Measurements from ENCODE around the gene TCF23.
"Not testable (repeated sequence)": the region's sequence is repeated elsewhere in the genome, so short reads cannot be mapped to it uniquely, and the experiment has no call there.

TCF23 gene

DNA sequence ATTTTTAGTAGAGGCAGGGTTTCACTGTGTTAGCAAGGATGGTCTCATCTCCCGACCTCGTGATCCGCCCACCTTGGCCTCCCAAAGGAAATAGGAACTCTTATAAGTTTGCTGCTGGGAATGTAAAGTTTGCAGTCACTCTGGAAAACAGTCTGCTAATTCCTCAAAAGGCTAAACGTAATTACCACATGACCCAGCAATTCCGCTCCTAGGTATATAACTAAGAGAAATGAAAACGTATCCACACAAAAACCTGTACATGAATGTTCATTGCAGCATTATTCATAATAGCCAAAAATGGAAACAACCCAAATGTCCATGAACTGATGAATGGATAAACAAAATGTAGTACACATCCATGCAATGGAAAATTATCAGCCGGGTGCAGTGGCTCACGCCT, 41.2 kb downstream of the TCF23 start:
- DNase-seq (ENCODE audit: low spot score), result no peak

DNA sequence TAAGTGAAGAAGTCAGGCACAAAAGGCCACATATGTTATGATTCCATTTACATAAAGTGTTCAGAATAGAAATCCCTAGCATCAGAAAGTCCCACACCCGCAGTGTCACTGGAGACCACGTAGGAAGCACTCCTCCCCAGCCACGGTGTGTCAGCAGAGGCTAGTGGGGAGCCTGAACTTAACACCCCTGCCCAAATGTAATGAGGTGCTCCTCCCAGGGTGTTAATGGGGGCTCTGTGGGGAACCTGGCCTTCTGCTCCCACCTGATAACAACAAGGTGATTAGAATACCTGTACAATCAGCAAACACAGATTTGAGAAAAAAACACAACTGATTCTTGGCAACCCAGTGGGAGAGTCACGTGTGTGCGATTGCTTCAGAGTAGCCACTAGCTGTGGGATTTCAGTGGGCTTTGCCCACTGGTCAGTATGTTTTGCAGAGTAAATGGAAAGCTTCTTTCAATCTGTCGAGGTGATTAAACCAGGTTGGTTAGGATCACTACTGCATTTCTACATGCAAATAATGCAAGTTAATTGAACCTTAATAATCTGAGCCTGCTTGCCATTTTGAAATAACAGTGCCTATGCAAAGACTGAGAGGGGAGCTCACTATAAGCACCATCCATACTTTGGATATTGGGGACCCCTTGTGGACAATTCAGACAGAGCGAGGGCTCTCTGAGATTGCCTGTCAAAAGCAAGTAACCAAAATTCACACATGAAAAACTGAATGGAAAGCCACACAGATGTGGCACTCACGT, 42.4 kb downstream of the TCF23 start:
- DNase-seq (ENCODE audit: low spot score), result no peak

DNA sequence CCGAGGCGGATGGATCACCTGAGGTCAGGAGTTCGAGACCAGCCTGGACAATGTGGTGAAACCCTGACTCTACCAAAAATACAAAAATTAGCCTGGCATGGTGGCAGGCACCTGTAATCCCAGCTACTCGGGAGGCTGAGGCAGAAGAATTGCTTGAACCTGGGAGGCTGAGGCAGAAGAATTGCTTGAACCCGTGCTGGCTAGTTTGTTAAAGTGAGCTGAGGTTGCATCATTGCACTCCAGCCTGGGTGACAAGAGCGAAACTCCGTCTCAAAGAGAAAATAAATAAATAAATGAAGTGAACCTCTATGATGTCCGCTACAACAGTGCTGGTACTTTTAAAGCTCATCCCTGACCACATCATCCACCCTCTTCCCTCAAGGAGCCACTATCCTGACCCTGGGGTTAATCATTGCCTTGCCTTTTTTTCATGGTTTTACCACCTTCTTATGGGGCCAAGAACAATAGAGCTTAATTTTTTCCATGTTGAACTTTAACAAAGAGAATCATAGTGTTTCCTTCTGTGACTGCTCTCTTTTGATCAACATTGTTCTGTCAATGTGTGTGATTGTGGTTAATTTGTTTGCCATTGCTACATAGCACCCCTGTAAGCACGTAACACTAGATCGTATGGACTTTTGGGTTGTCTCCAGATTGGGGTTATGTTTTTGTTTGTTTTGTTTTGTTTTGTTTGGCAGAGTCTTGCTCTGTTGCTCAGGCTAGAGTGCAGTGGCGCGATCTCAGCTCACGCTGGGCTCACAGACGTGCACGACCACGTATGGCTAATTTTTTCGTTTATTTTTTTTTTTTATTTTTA, 45.9 kb downstream of the TCF23 start:
- DNase-seq (ENCODE audit: low spot score), result no peak

DNA sequence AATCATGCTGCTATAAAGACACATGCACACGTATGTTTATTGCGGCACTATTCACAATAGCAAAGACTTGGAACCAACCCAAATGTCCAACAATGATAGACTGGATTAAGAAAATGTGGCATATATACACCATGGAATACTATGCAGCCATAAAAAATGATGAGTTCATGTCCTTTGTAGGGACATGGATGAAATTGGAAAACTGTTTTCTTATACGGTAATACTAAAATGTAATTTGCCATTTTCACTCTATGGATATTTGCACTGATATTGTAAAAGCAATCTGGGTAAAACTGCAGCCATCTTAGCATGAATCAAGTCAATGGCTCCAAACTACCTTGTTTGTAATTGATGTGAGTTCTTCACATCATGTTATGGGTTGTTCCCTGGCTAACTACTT, 47.0 kb downstream of the TCF23 start:
- not testable (repeated sequence) for DNase-seq (ENCODE audit: low spot score)

DNA sequence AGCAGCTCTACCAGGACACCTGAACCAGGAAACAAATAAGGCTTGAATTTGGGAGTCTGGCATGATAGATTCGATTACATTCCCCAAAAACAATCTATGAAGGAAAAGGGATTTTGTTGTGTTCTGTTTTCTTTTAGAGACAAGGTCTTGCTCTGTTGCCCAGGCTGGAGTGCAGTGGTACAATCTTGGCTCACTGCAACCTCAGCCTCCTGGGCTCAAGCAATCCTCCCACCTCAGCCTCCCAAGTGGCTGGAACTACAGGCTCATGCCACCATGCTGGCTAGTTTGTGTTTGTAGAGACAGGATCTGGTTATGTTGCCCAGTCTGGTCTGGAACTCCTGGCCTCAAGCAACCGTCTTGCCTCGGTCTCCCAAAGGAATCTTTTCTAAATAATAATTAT, 49.3 kb downstream of the TCF23 start:
- DNase-seq (ENCODE audit: low spot score), result not testable (repeated sequence)

DNA sequence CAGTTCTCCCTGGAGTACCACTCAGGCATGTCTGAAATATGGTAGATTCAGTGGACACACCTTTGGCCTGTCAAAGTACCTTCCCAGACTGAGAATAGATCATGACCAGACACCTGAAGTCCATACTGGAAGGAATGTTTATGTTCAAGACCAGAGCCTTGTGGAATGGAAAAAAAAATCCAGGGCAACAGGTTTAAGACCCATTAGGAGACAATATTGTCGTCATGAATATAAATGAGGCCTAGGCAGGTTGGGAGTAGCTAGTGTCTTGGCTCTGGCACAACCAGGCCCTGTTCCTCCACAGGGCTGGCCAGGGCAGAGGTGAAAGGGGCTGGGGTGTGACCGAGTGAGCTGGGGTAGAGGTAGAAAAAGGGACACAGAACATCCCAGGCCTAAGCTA, 49.8 kb downstream of the TCF23 start:
- no peak for DNase-seq (ENCODE audit: low spot score)

DNA sequence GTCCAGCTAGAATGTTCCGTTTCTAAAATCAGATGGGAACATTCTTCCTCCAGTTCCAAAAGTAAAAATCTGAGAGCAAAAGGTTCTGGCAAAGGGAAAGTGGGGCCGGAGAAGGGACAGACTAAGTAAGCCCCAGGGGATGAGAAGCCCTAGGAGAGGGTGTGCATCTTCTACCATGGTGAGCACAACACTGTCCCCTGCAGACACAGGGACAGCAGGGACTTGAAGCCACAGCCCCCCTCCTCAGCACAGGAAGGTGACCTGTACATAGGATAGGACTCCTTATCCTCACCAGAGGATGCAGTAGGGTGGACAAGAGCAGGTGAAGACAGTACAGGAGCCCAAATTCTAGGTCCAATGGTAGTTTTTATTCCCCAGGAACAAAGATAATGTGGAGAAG, 50.4 kb downstream of the TCF23 start:
- no peak for DNase-seq (ENCODE audit: low spot score)

DNA sequence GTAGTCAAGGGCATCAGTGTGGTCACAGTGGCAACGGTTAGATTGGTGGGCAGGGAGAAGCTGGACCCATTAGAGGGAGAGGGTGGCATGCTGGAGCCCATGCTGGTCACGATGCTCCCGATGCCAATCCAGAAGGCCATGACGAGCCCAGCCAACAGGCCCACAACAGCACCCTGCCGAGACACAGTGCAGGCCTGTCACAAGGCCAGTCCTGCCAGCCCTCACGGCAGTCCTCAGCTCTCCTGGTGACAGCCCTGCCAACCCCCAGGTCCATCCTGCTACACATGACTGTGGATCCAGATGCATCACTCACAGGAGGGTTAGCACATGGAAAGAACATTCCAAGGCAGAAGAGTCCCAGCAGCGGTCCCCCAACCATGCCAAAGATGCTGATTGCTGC, 52.9 kb downstream of the TCF23 start:
- no peak for DNase-seq (ENCODE audit: low spot score)

DNA sequence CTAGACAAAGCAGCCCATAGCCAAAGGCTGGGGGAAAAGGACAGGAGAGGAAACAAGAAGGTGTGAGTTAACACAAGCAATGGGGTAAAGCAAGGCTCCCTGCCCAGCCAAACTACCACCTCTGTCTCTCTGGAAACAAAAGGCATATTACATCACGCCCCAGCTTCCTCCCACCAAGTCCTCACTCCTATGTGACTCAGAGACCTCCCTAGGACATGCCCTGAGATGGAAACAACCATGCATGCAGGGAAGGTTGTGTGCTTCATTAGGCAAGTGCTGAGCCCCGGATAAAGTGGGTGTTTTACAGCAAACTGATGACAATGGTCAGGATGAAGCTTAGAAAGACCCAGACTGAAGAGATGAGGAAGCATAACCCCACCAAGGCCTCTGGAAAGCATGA, 54.0 kb downstream of the TCF23 start:
- no peak for DNase-seq (ENCODE audit: low spot score)

DNA sequence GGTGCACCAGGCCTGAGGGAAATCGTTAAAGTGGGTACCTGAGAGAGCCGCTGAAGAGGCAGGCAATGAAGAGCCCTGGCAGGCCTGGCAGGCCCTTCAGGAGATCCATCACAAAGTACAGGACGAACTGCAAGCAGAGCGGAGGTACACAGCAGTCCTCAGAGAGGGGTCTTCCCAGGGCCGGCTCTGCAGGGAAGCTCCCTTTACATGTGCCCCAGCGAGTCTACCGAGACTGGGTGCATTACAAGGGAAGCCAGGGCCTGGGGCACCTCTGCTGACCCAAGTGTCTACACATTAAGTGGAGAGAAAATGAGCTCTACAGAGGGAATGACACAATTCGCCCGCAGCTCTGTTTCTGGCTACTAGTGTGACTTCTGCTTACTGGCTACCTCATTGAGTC, 54.9 kb downstream of the TCF23 start:
- DNase-seq (ENCODE audit: low spot score), result no peak

DNA sequence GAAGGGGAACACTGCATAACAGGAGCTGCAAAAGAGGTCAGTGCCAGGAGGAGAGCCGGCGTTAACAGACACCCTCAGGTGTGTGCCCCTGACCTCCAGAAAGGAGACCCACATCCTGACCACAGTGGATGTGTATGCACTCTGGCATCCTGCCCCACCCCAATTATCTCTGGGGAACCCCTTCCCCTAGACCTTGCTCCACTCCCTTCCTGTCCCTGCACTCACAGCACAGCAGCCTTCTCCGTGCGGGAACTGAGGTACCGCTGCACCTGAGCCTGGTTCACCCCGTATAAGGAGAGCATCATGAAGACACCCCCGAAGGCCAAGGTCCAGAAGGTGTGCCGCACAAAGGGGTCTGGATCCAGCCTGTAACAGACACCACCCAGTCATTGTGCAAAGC, 55.8 kb downstream of the TCF23 start:
- no peak for DNase-seq (ENCODE audit: low spot score)

DNA sequence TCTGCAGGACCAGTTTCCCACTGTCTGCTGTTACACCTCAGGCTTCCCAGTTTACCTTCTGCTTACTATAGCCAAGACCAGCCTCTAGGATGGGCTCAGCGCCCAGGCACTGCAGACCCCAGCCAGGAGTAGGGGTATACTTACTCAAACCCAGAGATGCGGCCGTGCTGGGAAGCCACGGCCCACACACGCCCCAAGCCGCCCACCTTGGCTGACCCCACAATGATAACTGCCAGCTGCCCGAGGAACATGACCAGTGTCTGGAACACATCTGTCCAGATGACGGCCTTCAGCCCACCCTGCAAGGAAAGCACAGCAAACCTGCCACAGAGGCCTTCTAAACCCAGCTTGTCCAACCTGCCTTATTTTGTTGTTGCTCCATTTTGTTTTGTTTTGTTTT, 56.4 kb downstream of the TCF23 start:
- no peak for DNase-seq (ENCODE audit: low spot score)

DNA sequence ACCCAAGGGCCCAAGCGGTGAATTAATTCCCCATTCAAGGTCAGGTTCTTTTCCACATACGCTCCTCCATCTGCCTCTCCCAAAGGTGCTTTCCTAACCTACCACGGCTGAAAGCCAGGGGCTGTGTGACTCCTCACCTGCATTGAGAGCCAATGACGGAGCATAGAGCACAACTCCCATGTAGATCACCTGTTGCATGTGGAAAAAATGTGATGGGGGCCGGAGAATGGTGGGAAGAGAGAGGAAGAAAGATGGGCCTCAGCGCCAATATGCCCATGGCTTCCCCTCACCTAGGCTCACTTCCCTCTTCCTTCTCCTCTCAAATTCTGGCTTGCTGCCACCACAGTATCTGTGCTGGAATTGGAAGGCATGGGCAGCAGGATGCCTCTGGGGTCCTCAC, 57.5 kb downstream of the TCF23 start:
- DNase-seq (ENCODE audit: low spot score), result no peak
